ENCODE data around the gene LRTM1.

Gene LRTM1

GRCh38 chr3:54954521-54954920, 26.7 kb upstream of the LRTM1 start:
- Histone ChIP-seq H3K79me2 (ENCODE audit: low read length) (no peaks in the 10 kb centered on the region), H3K4me2 (ENCODE audit: low read length) (no peak overlapping the region), H3K9ac (ENCODE audit: low read length) (no peak overlapping the region)

DNA sequence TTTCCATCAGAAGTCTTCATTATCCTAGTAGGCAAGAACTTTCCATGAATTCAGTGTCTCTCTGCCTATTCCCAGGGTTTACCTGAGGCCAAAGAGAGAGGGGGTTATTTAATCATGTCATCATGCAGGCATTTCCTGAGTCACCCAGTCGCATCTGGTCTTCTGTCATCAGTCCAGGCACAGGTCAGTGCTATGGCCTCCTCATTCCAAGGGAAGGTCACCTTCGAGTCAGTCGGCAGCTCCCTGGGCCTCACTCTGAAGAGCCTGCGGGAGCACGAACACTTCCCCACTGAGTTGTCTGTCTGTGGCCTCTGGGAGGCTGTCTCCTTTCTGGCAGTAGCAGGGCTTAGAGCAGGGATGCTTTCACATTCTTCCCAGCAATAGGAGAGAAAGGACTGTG, 26.2 kb upstream of the LRTM1 start:
- Histone ChIP-seq H3K9me3 (ENCODE audit: insufficient read depth, low read length) (no peaks in the 10 kb centered on the region), H3K4me3 (ENCODE audit: low read length) (no peak overlapping the region), H3K36me3 (replicated peaks; ENCODE audit: low read depth, low read length) (no peaks in the 10 kb centered on the region), H3K4me1 (ENCODE audit: low read length) (no peaks in the 10 kb centered on the region), H3K27me3 (ENCODE audit: low read depth, low read length) (no peaks in the 10 kb centered on the region; the same call in 1 of the 2 replicates), H4K20me1 (ENCODE audit: insufficient read depth, low read length) (no peaks in the 10 kb centered on the region; the same call in 1 of the 2 replicates), H3K9ac (ENCODE audit: low read length) (no peak overlapping the region), H2AFZ (ENCODE audit: low read depth, low read length) (no peak overlapping the region), H3K79me2 (ENCODE audit: low read length) (no peaks in the 10 kb centered on the region), H3K4me2 (ENCODE audit: low read length) (no peak overlapping the region), H3K27ac (ENCODE audit: low read length) (no peak overlapping the region)
- TF ChIP-seq EZH2phosphoT487 (IDR thresholded peaks at IDR 0.05; ENCODE audit: low read depth) (no peak), CTCF (IDR thresholded peaks at IDR 0.05; ENCODE audit: low read depth, low read length) (no peak)

More at GRCh38 chr3:54954521-54954920, 26.7 kb upstream of the LRTM1 start:
- TF ChIP-seq EZH2phosphoT487 (IDR thresholded peaks at IDR 0.05; ENCODE audit: low read depth) (no peak), CTCF (IDR thresholded peaks at IDR 0.05; ENCODE audit: low read depth, low read length) (no peak)
- Histone ChIP-seq H3K9me3 (ENCODE audit: insufficient read depth, low read length) (no peaks in the 10 kb centered on the region), H3K4me1 (ENCODE audit: low read length) (no peaks in the 10 kb centered on the region), H4K20me1 (ENCODE audit: insufficient read depth, low read length) (no peaks in the 10 kb centered on the region), H3K27me3 (ENCODE audit: low read depth, low read length) (no peaks in the 10 kb centered on the region; the same call in 1 of the 2 replicates), H3K27ac (ENCODE audit: low read length) (no peak overlapping the region), H2AFZ (ENCODE audit: low read depth, low read length) (no peak overlapping the region), H3K36me3 (replicated peaks; ENCODE audit: low read depth, low read length) (no peaks in the 10 kb centered on the region), H3K4me3 (ENCODE audit: low read length) (no peak overlapping the region)

DNA sequence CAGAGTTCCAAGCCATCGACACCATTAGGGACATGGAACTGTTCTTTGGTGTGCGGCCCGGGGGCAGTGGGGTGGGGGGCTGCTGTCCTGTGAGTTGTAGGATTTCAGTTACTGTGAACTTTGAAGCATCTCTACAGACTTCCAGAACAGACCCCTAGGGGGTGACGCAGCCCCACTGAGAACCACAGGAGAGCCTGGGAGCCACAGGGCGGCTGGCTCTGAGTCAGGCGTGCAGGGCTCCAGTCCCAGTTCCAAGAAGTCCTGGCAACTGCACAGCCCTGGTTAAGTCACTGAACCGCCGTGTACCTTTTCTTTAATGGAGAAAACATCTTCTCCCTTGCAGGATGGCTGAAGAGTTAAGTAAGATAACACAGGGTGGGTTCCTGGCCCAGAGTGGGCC, 23.5 kb upstream of the LRTM1 start:
- H3K9ac ChIP-seq (ENCODE audit: low read length): no peak overlapping the region
- no peaks in the 10 kb centered on the region for H3K9me3 ChIP-seq (ENCODE audit: insufficient read depth, low read length)
- H4K20me1 ChIP-seq (ENCODE audit: insufficient read depth, low read length): no peaks in the 10 kb centered on the region; the same call in 1 of the 2 replicates
- no peaks in the 10 kb centered on the region for H3K36me3 ChIP-seq (replicated peaks; ENCODE audit: low read depth, low read length)
- H3K27ac ChIP-seq (ENCODE audit: low read length): no peak overlapping the region
- H3K4me2 ChIP-seq (ENCODE audit: low read length): no peak overlapping the region
- H3K79me2 ChIP-seq (ENCODE audit: low read length): no peaks in the 10 kb centered on the region
- H3K4me1 ChIP-seq (ENCODE audit: low read length): no peaks in the 10 kb centered on the region
- no peak overlapping the region for H2AFZ ChIP-seq (ENCODE audit: low read depth, low read length)
- no peak for TF ChIP-seq EZH2phosphoT487 (IDR thresholded peaks at IDR 0.05; ENCODE audit: low read depth)
- TF ChIP-seq CTCF (IDR thresholded peaks at IDR 0.05; ENCODE audit: low read depth, low read length): no peak
- H3K27me3 ChIP-seq (ENCODE audit: low read depth, low read length): peaks cover 4% of the 10 kb centered on the region; the same call in 1 of the 2 replicates
- no peak overlapping the region for H3K4me3 ChIP-seq (ENCODE audit: low read length)

GRCh38 chr3:54950391-54951003, 22.6 kb upstream of the LRTM1 start:
- H3K27ac ChIP-seq (ENCODE audit: low read length): no peak overlapping the region
- H3K27me3 ChIP-seq (ENCODE audit: low read depth, low read length): peaks cover 4% of the 10 kb centered on the region; the same call in 1 of the 2 replicates
- no peak overlapping the region for H3K4me3 ChIP-seq (ENCODE audit: low read length)

More at GRCh38 chr3:54950391-54951003, 22.6 kb upstream of the LRTM1 start:
- Histone ChIP-seq H3K4me1 (ENCODE audit: low read length) (no peaks in the 10 kb centered on the region), H3K79me2 (ENCODE audit: low read length) (no peaks in the 10 kb centered on the region), H4K20me1 (ENCODE audit: insufficient read depth, low read length) (no peaks in the 10 kb centered on the region; the same call in 1 of the 2 replicates), H3K4me2 (ENCODE audit: low read length) (no peak overlapping the region), H3K9me3 (ENCODE audit: insufficient read depth, low read length) (no peaks in the 10 kb centered on the region), H3K36me3 (replicated peaks; ENCODE audit: low read depth, low read length) (no peaks in the 10 kb centered on the region), H2AFZ (ENCODE audit: low read depth, low read length) (no peak overlapping the region), H3K9ac (ENCODE audit: low read length) (no peak overlapping the region)
- TF ChIP-seq EZH2phosphoT487 (IDR thresholded peaks at IDR 0.05; ENCODE audit: low read depth): no peak
- no peak for TF ChIP-seq CTCF (IDR thresholded peaks at IDR 0.05; ENCODE audit: low read depth, low read length)

Data from OCI-LY3 (cell line).